HEK293T (cell line): ENCODE measurements around the gene SPEG.

Experiments used
- ARNT ChIP-seq: fragments of 450-650 bp; IDR thresholded peaks from 2 replicates; pipeline ENCODE4 v1.6.1; 2017; ENCODE audit warnings: mild to moderate bottlenecking
- BHLHE40 ChIP-seq: fragments of 450-650 bp; IDR thresholded peaks from 2 replicates; pipeline ENCODE4 v1.6.1; 2016; ENCODE audit warnings: mild to moderate bottlenecking, moderate library complexity, borderline replicate concordance
- ELF4 ChIP-seq: fragments of 450-650 bp; IDR thresholded peaks from 2 replicates; pipeline ENCODE4 v1.6.1; 2017; ENCODE audit warnings: antibody characterized with exemption
- FOXA1 ChIP-seq: fragments of 450-650 bp; IDR thresholded peaks from 2 replicates; pipeline ENCODE4 v1.6.1; 2016; ENCODE audit warnings: mild to moderate bottlenecking
- FOXK2 ChIP-seq: fragments of 450-650 bp; IDR thresholded peaks from 2 replicates; pipeline ENCODE4 v1.6.1; 2016; ENCODE audit warnings: mild to moderate bottlenecking
- FOXM1 ChIP-seq: fragments of 450-650 bp; IDR thresholded peaks from 2 replicates; pipeline ENCODE4 v1.6.1; 2017; ENCODE audit warnings: mild to moderate bottlenecking, borderline replicate concordance
- HDGF ChIP-seq: fragments of 450-650 bp; IDR thresholded peaks from 2 replicates; pipeline ENCODE4 v1.6.1; 2017; ENCODE audit warnings: antibody characterized with exemption, borderline replicate concordance
- L3MBTL2 ChIP-seq: fragments of 450-650 bp; conservative IDR thresholded peaks from 2 replicates; pipeline ENCODE4 v1.6.1; 2016; ENCODE audit warnings: mild to moderate bottlenecking
- LEF1 ChIP-seq: fragments of 450-650 bp; IDR thresholded peaks from 2 replicates; pipeline ENCODE4 v1.6.1; 2017; ENCODE audit warnings: mild to moderate bottlenecking, borderline replicate concordance
- NFRKB ChIP-seq: fragments of 450-650 bp; IDR thresholded peaks from 2 replicates; pipeline ENCODE4 v1.6.1; 2016; ENCODE audit warnings: mild to moderate bottlenecking, moderate library complexity
- PKNOX1 ChIP-seq: fragments of 450-650 bp; IDR thresholded peaks from 2 replicates; pipeline ENCODE4 v1.6.1; 2016
- SP1 ChIP-seq: fragments of 450-650 bp; IDR thresholded peaks from 2 replicates; pipeline ENCODE4 v1.6.1; 2017
- SUZ12 ChIP-seq: fragments of 450-650 bp; IDR thresholded peaks from 2 replicates; pipeline ENCODE4 v1.6.1; 2016; ENCODE audit warnings: mild to moderate bottlenecking
- TARDBP ChIP-seq: fragments of 450-650 bp; IDR thresholded peaks from 2 replicates; pipeline ENCODE4 v1.6.1; 2016

GRCh38 chr2:219403861-219404260, 30.8 kb upstream of the SPEG start:
- TF ChIP-seq FOXA1 (no peak), HDGF (no peak), TARDBP (no peak), SP1 (no peak), SUZ12 (no peak), BHLHE40 (no peak), ELF4 (no peak), LEF1 (no peak), PKNOX1 (no peak), FOXM1 (no peak), NFRKB (no peak), FOXK2 (no peak), ARNT (no peak), L3MBTL2 (no peak)
